CD4-positive, alpha-beta T cell treated with Interleukin-15 for 4 hours (primary cell): ENCODE results near the gene PDCL3.

ENCODE experiments used
- DNase-seq: peaks from one replicate; pipeline ENCODE4 v3.0.0-alpha.2; 2020; ENCODE audit warnings: low spot score

PDCL3 gene

GRCh38 chr2:100611079-100612029, 48.6 kb downstream of the PDCL3 start:
- no peak for DNase-seq

GRCh38 chr2:100612388-100613000, 49.7 kb downstream of the PDCL3 start:
- DNase-seq, result no peak

GRCh38 chr2:100613719-100614118, 50.9 kb downstream of the PDCL3 start:
- DNase-seq, result no peak

- DNase-seq, result no peak
Measured at GRCh38 chr2:100614455-100615000, 51.7 kb downstream of the PDCL3 start.

GRCh38 chr2:100615471-100615870, 52.7 kb downstream of the PDCL3 start:
- DNase-seq, result no peak

- DNase-seq, result no peak
Measured at GRCh38 chr2:100615886-100616285, 53.1 kb downstream of the PDCL3 start.

- no peak for DNase-seq
Measured at GRCh38 chr2:100616841-100617390, 54.1 kb downstream of the PDCL3 start.

- no peak for DNase-seq
Measured at GRCh38 chr2:100619951-100620350, 57.2 kb downstream of the PDCL3 start.

GRCh38 chr2:100620481-100620880, 57.7 kb downstream of the PDCL3 start:
- no peak for DNase-seq

- no peak for DNase-seq
Measured at GRCh38 chr2:100621371-100621951, 58.7 kb downstream of the PDCL3 start.

- no peak for DNase-seq
Measured at GRCh38 chr2:100623033-100623715, 60.4 kb downstream of the PDCL3 start.

- no peak for DNase-seq
Measured at GRCh38 chr2:100623930-100624329, 61.1 kb downstream of the PDCL3 start.

GRCh38 chr2:100624536-100624935, 61.7 kb downstream of the PDCL3 start:
- DNase-seq, result no peak

GRCh38 chr2:100625717-100626116, 62.9 kb downstream of the PDCL3 start:
- no peak for DNase-seq
